Keratinocyte (primary cell): ENCODE results near the gene ERC1. TPM values are rescaled to one million over a fixed set of nuclear protein-coding genes. Genes with fewer than 3 reads are reported as not detected.

ENCODE experiments used
- DNase-seq: peaks from one replicate; pipeline ENCODE4 v3.0.0-alpha.2; 2011; ENCODE audit warnings: low read depth, missing footprints, low spot score
- FAIRE-seq: peaks from 2 replicates; lab custom pipeline; 2011; peaks lifted over from hg19 to GRCh38; lab: Jason Lieb, UNC
- H2AFZ ChIP-seq: 2 replicates; pipeline ENCODE4 v1.6.0; 2012; ENCODE audit warnings: low read length, control low read depth, inconsistent platforms; ENCODE audit not compliant: control insufficient read depth
- H3K27ac ChIP-seq: 2 replicates; pipeline ENCODE4 v1.5.1; 2011; ENCODE audit warnings: low read length; ENCODE audit not compliant: control insufficient read depth, insufficient read depth
- H3K27me3 ChIP-seq: 3 replicates; pipeline ENCODE4 v1.6.0; 2011; ENCODE audit warnings: low read length; ENCODE audit not compliant: control insufficient read depth, insufficient read depth; ENCODE audit errors: extremely low read depth
- H3K36me3 ChIP-seq, 2 experiments: 2 replicates in 1 of 2; 3 replicates in 1 of 2; pipeline ENCODE4 v1.5.1; 2011; ENCODE audit warnings: low read length in 2 of 2, mild to moderate bottlenecking in 1 of 2; ENCODE audit not compliant: control insufficient read depth in 2 of 2, insufficient read depth in 2 of 2; ENCODE audit errors: extremely low read depth in 1 of 2
- H3K4me1 ChIP-seq: 3 replicates; pipeline ENCODE4 v1.5.1; 2011; ENCODE audit warnings: low read length; ENCODE audit not compliant: control insufficient read depth, insufficient read depth; ENCODE audit errors: extremely low read depth
- H3K4me2 ChIP-seq: 3 replicates; pipeline ENCODE4 v1.6.0; 2011; ENCODE audit warnings: low read depth, low read length; ENCODE audit not compliant: control insufficient read depth, insufficient read depth; ENCODE audit errors: extremely low read depth
- H3K4me3 ChIP-seq, 3 experiments: fragments of 200-600 bp in 1 of 3; sonication (generic) in 1 of 3; 2 replicates in 2 of 3; 3 replicates in 1 of 3; pipeline ENCODE4 v1.5.1; 2011 to 2016; ENCODE audit warnings: low read length in 3 of 3, mild to moderate bottlenecking in 3 of 3, control low read depth in 2 of 3, inconsistent platforms in 1 of 3, low read depth in 1 of 3, mixed read lengths in 1 of 3, mixed run types in 1 of 3, moderate library complexity in 1 of 3; ENCODE audit not compliant: control insufficient read depth in 2 of 3, insufficient read depth in 2 of 3; ENCODE audit errors: extremely low read depth in 1 of 3
- H3K79me2 ChIP-seq: 2 replicates; pipeline ENCODE4 v1.6.0; 2012; ENCODE audit warnings: low read length; ENCODE audit not compliant: control insufficient read depth, insufficient read depth
- H3K9ac ChIP-seq: 3 replicates; pipeline ENCODE4 v1.6.0; 2011; ENCODE audit warnings: low read length; ENCODE audit not compliant: control insufficient read depth, insufficient read depth; ENCODE audit errors: extremely low read depth
- H3K9me1 ChIP-seq: 3 replicates; pipeline ENCODE4 v1.6.0; 2011; ENCODE audit warnings: low read length; ENCODE audit not compliant: control insufficient read depth, insufficient read depth; ENCODE audit errors: extremely low read depth
- H3K9me3 ChIP-seq: 2 replicates; pipeline ENCODE4 v1.5.1; 2012; ENCODE audit warnings: low read depth, low read length; ENCODE audit not compliant: control insufficient read depth
- H4K20me1 ChIP-seq: 3 replicates; pipeline ENCODE4 v1.6.0; 2011; ENCODE audit warnings: low read length; ENCODE audit not compliant: control insufficient read depth, insufficient read depth; ENCODE audit errors: extremely low read depth
- EZH2 ChIP-seq: IDR thresholded peaks from one replicate; pipeline ENCODE4 v1.6.1; 2012; ENCODE audit warnings: inconsistent platforms, mild to moderate bottlenecking, low read length, moderate library complexity
- dilution Hi-C: fragments of 300-500 bp; cut with MboI; formaldehyde crosslinking; loops from one replicate; pipeline ENCODE4 v1.7.0; 2020; ENCODE audit warnings: low sequenced_read_pairs; ENCODE audit not compliant: extremely low pct_ligation_motif_present
- polyA plus RNA-seq, 5 experiments: library from polyadenylated mRNA; depleted of rRNA in 3 of 5; stranded (reverse) in 3 of 5; stranded (forward) in 1 of 5; unstranded in 1 of 5; fragments of >200 nt; gene quantifications; 1 replicate in 1 of 5; 2 replicates in 3 of 5; 3 replicates in 1 of 5; pipeline versions ENCODE4 v1.2.1 to v1.2.3, GENCODE V29; 2011 to 2012; ENCODE audit warnings: missing spikeins in 2 of 5, low read depth in 1 of 5, low replicate concordance in 1 of 5
- TF ChIP-seq, protein P1 (sequence below), 3 experiments: IDR thresholded peaks in 1 of 3; conservative IDR thresholded peaks in 1 of 3; optimal IDR thresholded peaks in 1 of 3; 2 replicates in 2 of 3; 3 replicates in 1 of 3; pipeline versions ENCODE3 to v1.5.1; 2011; ENCODE audit warnings: low read length in 3 of 3, mild to moderate bottlenecking in 3 of 3, moderate library complexity in 2 of 3, control low read depth in 1 of 3, inconsistent platforms in 1 of 3; ENCODE audit not compliant: insufficient read depth in 2 of 3; ENCODE audit errors: extremely low read depth in 1 of 3

Gene ERC1
- polyA plus RNA-seq, 1 donor (not counting 4 experiments of a cell fraction or from before 2014, with no cell fraction given): 16.1 TPM

DNA sequence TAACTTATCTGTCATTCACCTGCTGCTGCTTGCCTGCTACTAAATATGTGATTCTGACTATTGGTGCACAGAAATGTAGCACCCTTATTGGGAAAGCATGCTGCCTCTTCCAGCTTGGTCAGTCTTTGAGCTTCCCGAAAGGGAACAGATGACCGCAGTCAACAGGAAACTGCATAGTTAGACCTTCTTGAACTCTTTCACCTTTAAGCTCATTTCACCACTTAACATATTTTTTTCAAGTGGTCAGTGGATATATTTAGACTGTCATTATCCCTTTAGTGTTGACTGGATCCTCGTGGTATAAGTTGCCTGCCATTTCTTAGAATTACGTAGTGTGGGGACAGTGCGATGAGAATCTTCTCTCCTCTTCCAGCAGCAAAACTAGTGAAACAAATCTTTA lies 378.4 kb downstream of the ERC1 start:
- TF ChIP-seq, protein P1, sequence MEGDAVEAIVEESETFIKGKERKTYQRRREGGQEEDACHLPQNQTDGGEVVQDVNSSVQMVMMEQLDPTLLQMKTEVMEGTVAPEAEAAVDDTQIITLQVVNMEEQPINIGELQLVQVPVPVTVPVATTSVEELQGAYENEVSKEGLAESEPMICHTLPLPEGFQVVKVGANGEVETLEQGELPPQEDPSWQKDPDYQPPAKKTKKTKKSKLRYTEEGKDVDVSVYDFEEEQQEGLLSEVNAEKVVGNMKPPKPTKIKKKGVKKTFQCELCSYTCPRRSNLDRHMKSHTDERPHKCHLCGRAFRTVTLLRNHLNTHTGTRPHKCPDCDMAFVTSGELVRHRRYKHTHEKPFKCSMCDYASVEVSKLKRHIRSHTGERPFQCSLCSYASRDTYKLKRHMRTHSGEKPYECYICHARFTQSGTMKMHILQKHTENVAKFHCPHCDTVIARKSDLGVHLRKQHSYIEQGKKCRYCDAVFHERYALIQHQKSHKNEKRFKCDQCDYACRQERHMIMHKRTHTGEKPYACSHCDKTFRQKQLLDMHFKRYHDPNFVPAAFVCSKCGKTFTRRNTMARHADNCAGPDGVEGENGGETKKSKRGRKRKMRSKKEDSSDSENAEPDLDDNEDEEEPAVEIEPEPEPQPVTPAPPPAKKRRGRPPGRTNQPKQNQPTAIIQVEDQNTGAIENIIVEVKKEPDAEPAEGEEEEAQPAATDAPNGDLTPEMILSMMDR (optimal IDR thresholded peaks at IDR 0.05 in 1 of 3, IDR thresholded peaks at IDR 0.05 in 1 of 3, conservative IDR thresholded peaks at IDR 0.05 in 1 of 3; ENCODE audit: extremely low read depth in 1 of 3, insufficient read depth in 2 of 3, low read length in 3 of 3): no peak
- TF ChIP-seq EZH2: no peak
- FAIRE-seq: no peak

GRCh38 chr12:1369938-1370500 lies 379.0 kb downstream of the ERC1 start:
- H3K27me3 ChIP-seq: no peaks in the 10 kb centered on the region
- H3K36me3 ChIP-seq: peaks cover 0 to 5% of the 10 kb centered on the region in 2 experiments
- no peak for TF ChIP-seq EZH2
- TF ChIP-seq, protein P1 (optimal IDR thresholded peaks at IDR 0.05 in 1 of 3, IDR thresholded peaks at IDR 0.05 in 1 of 3, conservative IDR thresholded peaks at IDR 0.05 in 1 of 3; ENCODE audit: extremely low read depth in 1 of 3, insufficient read depth in 2 of 3, low read length in 3 of 3): no peak
- no peaks in the 10 kb centered on the region for H3K4me1 ChIP-seq
- no peak overlapping the region for H2AFZ ChIP-seq
- no peak for FAIRE-seq
- H3K79me2 ChIP-seq: no peaks in the 10 kb centered on the region
- no peak overlapping the region for H3K9ac ChIP-seq
- dilution Hi-C loops: no loop called here
- no peak for DNase-seq
- H3K9me3 ChIP-seq: no peaks in the 10 kb centered on the region
- H3K9me1 ChIP-seq: no peaks in the 10 kb centered on the region
- H3K4me2 ChIP-seq: no peak overlapping the region
- no peak overlapping the region for H3K27ac ChIP-seq
- H3K4me3 ChIP-seq: no peak overlapping the region
- H4K20me1 ChIP-seq: no peaks in the 10 kb centered on the region

More for the DNA sequence above, 378.4 kb downstream of the ERC1 start:
- Histone ChIP-seq H3K79me2 (no peaks in the 10 kb centered on the region), H4K20me1 (no peaks in the 10 kb centered on the region), H2AFZ (no peak overlapping the region), H3K4me1 (no peaks in the 10 kb centered on the region), H3K36me3 (peaks cover 0 to 3% of the 10 kb centered on the region in 2 experiments), H3K9me1 (no peaks in the 10 kb centered on the region), H3K9me3 (no peaks in the 10 kb centered on the region), H3K4me2 (no peak overlapping the region), H3K27ac (no peak overlapping the region), H3K27me3 (no peaks in the 10 kb centered on the region), H3K4me3 (no peak overlapping the region), H3K9ac (no peak overlapping the region)
- dilution Hi-C loops: no loop called here
- no peak for DNase-seq
